H9 (cell line): ENCODE measurements around the gene GNAO1. TPM values are rescaled to one million over a fixed set of nuclear protein-coding genes. Genes with fewer than 3 reads are reported as not detected.

ENCODE experiments used
- DNase-seq: peaks from one replicate; pipeline ENCODE4 v3.0.0-alpha.2; 2017
- H2AFZ ChIP-seq: one replicate; pipeline ENCODE4 v1.6.1; 2013; ENCODE audit warnings: mild to moderate bottlenecking, low read length, control low read depth, moderate library complexity
- H2AK5ac ChIP-seq: 2 replicates; pipeline ENCODE4 v1.6.1; 2013; ENCODE audit warnings: low read length, control low read depth, mixed read lengths; ENCODE audit not compliant: insufficient read length
- H2BK120ac ChIP-seq: one replicate; pipeline ENCODE4 v1.6.1; 2013; ENCODE audit warnings: low read depth, mild to moderate bottlenecking, low read length, control low read depth, inconsistent platforms; ENCODE audit not compliant: poor library complexity, severe bottlenecking
- H2BK12ac ChIP-seq: 2 replicates; pipeline ENCODE4 v1.6.1; 2013; ENCODE audit warnings: low read length, control low read depth, mixed read lengths, low read depth; ENCODE audit not compliant: insufficient read length
- H2BK15ac ChIP-seq: 2 replicates; pipeline ENCODE4 v1.6.1; 2013; ENCODE audit warnings: low read depth, low read length, control low read depth
- H2BK20ac ChIP-seq: one replicate; pipeline ENCODE4 v1.6.1; 2013; ENCODE audit warnings: low read depth, mild to moderate bottlenecking, low read length, control low read depth, inconsistent platforms; ENCODE audit not compliant: poor library complexity, severe bottlenecking
- H2BK5ac ChIP-seq: 2 replicates; pipeline ENCODE4 v1.6.1; 2013; ENCODE audit warnings: low read length, control low read depth, mixed read lengths; ENCODE audit not compliant: insufficient read length
- H3K14ac ChIP-seq: 2 replicates; pipeline ENCODE4 v1.6.1; 2013; ENCODE audit warnings: low read length, control low read depth; ENCODE audit not compliant: insufficient read depth
- H3K18ac ChIP-seq: 2 replicates; pipeline ENCODE4 v1.6.1; 2013; ENCODE audit warnings: low read depth, mild to moderate bottlenecking, mixed read lengths, low read length, control low read depth; ENCODE audit not compliant: insufficient read length
- H3K23ac ChIP-seq: 2 replicates; pipeline ENCODE4 v1.6.1; 2013; ENCODE audit warnings: low read length, control low read depth, mixed read lengths, low read depth; ENCODE audit not compliant: insufficient read length
- H3K23me2 ChIP-seq: 2 replicates; pipeline ENCODE4 v1.6.1; 2013; ENCODE audit warnings: low read depth, mild to moderate bottlenecking, mixed read lengths, low read length, control low read depth; ENCODE audit not compliant: insufficient read length, poor library complexity, severe bottlenecking
- H3K27ac ChIP-seq: 2 replicates; pipeline ENCODE4 v1.5.1; 2013; ENCODE audit warnings: low read length, control low read depth, mixed read lengths, low read depth; ENCODE audit not compliant: insufficient read length
- H3K27me3 ChIP-seq: 2 replicates; pipeline ENCODE4 v1.6.1; 2013; ENCODE audit warnings: low read length, control low read depth, inconsistent platforms; ENCODE audit not compliant: insufficient read depth
- H3K4ac ChIP-seq: 2 replicates; pipeline ENCODE4 v1.6.1; 2013; ENCODE audit warnings: low read depth, mild to moderate bottlenecking, control low read depth, inconsistent platforms, low read length, moderate library complexity
- H3K4me1 ChIP-seq: 2 replicates; pipeline ENCODE4 v1.6.1; 2013; ENCODE audit warnings: low read length, control low read depth, inconsistent platforms; ENCODE audit not compliant: insufficient read depth
- H3K4me2 ChIP-seq: 2 replicates; pipeline ENCODE4 v1.6.1; 2013; ENCODE audit warnings: low read length, control low read depth, mixed read lengths; ENCODE audit not compliant: insufficient read length, insufficient read depth
- H3K56ac ChIP-seq: 2 replicates; pipeline ENCODE4 v1.6.1; 2013; ENCODE audit warnings: low read depth, mild to moderate bottlenecking, mixed read lengths, low read length, control low read depth; ENCODE audit not compliant: insufficient read length
- H3K79me1 ChIP-seq: 2 replicates; pipeline ENCODE4 v1.6.1; 2013; ENCODE audit warnings: low read depth, mild to moderate bottlenecking, moderate library complexity, low read length, control low read depth, inconsistent platforms; ENCODE audit not compliant: insufficient read depth, poor library complexity, severe bottlenecking
- H3K79me2 ChIP-seq: 2 replicates; pipeline ENCODE4 v1.6.1; 2013; ENCODE audit warnings: low read length, control low read depth, inconsistent platforms; ENCODE audit not compliant: insufficient read depth
- H3K9ac ChIP-seq: 2 replicates; pipeline ENCODE4 v1.6.1; 2013; ENCODE audit warnings: low read length, control low read depth, mixed read lengths; ENCODE audit not compliant: insufficient read length; ENCODE audit errors: extremely low read depth
- H3K9me3 ChIP-seq: one replicate; pipeline ENCODE4 v1.6.1; 2013; ENCODE audit warnings: low read depth, low read length, inconsistent platforms; ENCODE audit not compliant: control insufficient read depth
- H3T11ph ChIP-seq: one replicate; pipeline ENCODE4 v1.6.1; 2013; ENCODE audit warnings: mild to moderate bottlenecking, low read length, control low read depth, inconsistent platforms
- H4K20me1 ChIP-seq: one replicate; pipeline ENCODE4 v1.6.1; 2013; ENCODE audit not compliant: control insufficient read depth, insufficient read length, insufficient read depth
- H4K5ac ChIP-seq: 2 replicates; pipeline ENCODE4 v1.6.1; 2013; ENCODE audit warnings: low read depth, mild to moderate bottlenecking, mixed read lengths, low read length, control low read depth; ENCODE audit not compliant: insufficient read length
- H4K8ac ChIP-seq: replicated peaks from 2 replicates; pipeline ENCODE4 v1.6.1; 2013; ENCODE audit warnings: low read length, control low read depth, mixed read lengths, low read depth; ENCODE audit not compliant: insufficient read length
- H4K91ac ChIP-seq: 2 replicates; pipeline ENCODE4 v1.6.1; 2013; ENCODE audit warnings: low read depth, mild to moderate bottlenecking, moderate library complexity, mixed read lengths, low read length, control low read depth; ENCODE audit not compliant: insufficient read length
- H3K27ac Mint-ChIP-seq, 3 experiments: 2 replicates in 2 of 3; 3 replicates in 1 of 3; pipeline ENCODE4 v1.8.0; 2020 to 2021; ENCODE audit warnings: mixed read lengths in 3 of 3, mild to moderate bottlenecking in 1 of 3, moderate library complexity in 1 of 3
- H3K27me3 Mint-ChIP-seq: 2 replicates; pipeline ENCODE4 v1.8.0; 2021; ENCODE audit warnings: low read depth, mild to moderate bottlenecking, moderate library complexity, mixed read lengths
- H3K36me3 Mint-ChIP-seq, 3 experiments: 2 replicates in 2 of 3; 3 replicates in 1 of 3; pipeline ENCODE4 v1.8.0; 2020 to 2021; ENCODE audit warnings: low read depth in 3 of 3, mixed read lengths in 3 of 3; ENCODE audit not compliant: insufficient read depth in 1 of 3
- H3K4me1 Mint-ChIP-seq, 2 experiments: 2 replicates each; pipeline ENCODE4 v1.8.0; 2020; ENCODE audit warnings: mixed read lengths in 2 of 2
- H3K4me3 Mint-ChIP-seq, 2 experiments: 2 replicates in 1 of 2; 3 replicates in 1 of 2; pipeline ENCODE4 v1.8.0; 2020 to 2021; ENCODE audit warnings: mild to moderate bottlenecking in 2 of 2, mixed read lengths in 2 of 2, moderate library complexity in 1 of 2
- H3K9me3 Mint-ChIP-seq, 2 experiments: 2 replicates in 1 of 2; 3 replicates in 1 of 2; pipeline ENCODE4 v1.8.0; 2020; ENCODE audit warnings: mild to moderate bottlenecking in 2 of 2, mixed read lengths in 2 of 2, moderate library complexity in 1 of 2
- CTCF ChIP-seq: fragments of 200-600 bp; sonication (generic); conservative IDR thresholded peaks from 3 replicates; pipeline ENCODE4 v1.8.0; 2021; ENCODE audit warnings: antibody characterized with exemption, mild to moderate bottlenecking
- WGBS: extraction: QIAGEN DNeasy Blood & Tissue Kit; methylation state at CpG from one replicate; pipeline ENCODE4 v1.1.7; 2013; ENCODE audit warnings: missing lambda C conversion rate, low lambda C conversion rate, mixed read lengths; ENCODE audit not compliant: insufficient read length; ENCODE audit errors: extremely low coverage; 5-methylcytosine and 5-hydroxymethylcytosine counted together
- total RNA-seq: library from RNA; stranded (reverse); gene quantifications from 2 replicates; pipeline ENCODE4 v1.2.1, GENCODE V29; 2021

GNAO1 gene
- total RNA-seq, 1 experiment from 2014 or later: 16.9 TPM

GRCh38 chr16:56399047-56399446 is 207.8 kb downstream of the GNAO1 start:
- H3K14ac ChIP-seq: no peak overlapping the region
- TF ChIP-seq CTCF: no peak
- H3K23ac ChIP-seq: no peak overlapping the region
- H3K27ac ChIP-seq: no peak overlapping the region
- no peak overlapping the region for H3K27ac Mint-ChIP-seq
- H3K18ac ChIP-seq: no peak overlapping the region
- H3K36me3 Mint-ChIP-seq: peaks cover 21 to 44% (median 42%) of the 10 kb centered on the region in 3 experiments
- no peak overlapping the region for H4K5ac ChIP-seq
- H3K27me3 ChIP-seq: no peaks in the 10 kb centered on the region
- no peak overlapping the region for H2BK120ac ChIP-seq
- DNase-seq: no peak
- H3K27me3 Mint-ChIP-seq: no peaks in the 10 kb centered on the region
- H2BK12ac ChIP-seq: no peak overlapping the region
- H2BK5ac ChIP-seq: no peak overlapping the region
- no peak overlapping the region for H4K8ac ChIP-seq
- no peak overlapping the region for H2AFZ ChIP-seq
- H3K4me1 ChIP-seq: no peaks in the 10 kb centered on the region
- no peaks in the 10 kb centered on the region for H3K79me2 ChIP-seq
- no peaks in the 10 kb centered on the region for H3K9me3 ChIP-seq
- no peaks in the 10 kb centered on the region for H3K79me1 ChIP-seq
- peaks cover 2 to 3% of the 10 kb centered on the region in 2 experiments; a peak in 3 of 5 replicates for H3K9me3 Mint-ChIP-seq
- no peak overlapping the region for H4K91ac ChIP-seq
- H3K9ac ChIP-seq: no peak overlapping the region
- no peaks in the 10 kb centered on the region for H4K20me1 ChIP-seq
- no peak overlapping the region for H3T11ph ChIP-seq
- H2BK15ac ChIP-seq: no peak overlapping the region
- no peak overlapping the region for H3K4me2 ChIP-seq
- H2BK20ac ChIP-seq: no peak overlapping the region
- no CpG with 5 or more reads among the region's 2 CpGs for WGBS
- H3K4ac ChIP-seq: no peak overlapping the region
- no peak overlapping the region for H3K4me3 Mint-ChIP-seq
- H3K56ac ChIP-seq: no peak overlapping the region
- no peaks in the 10 kb centered on the region for H3K23me2 ChIP-seq
- H3K4me1 Mint-ChIP-seq: no peaks in the 10 kb centered on the region
- no peak overlapping the region for H2AK5ac ChIP-seq
